ENCODE measurements around the gene ANKRD36B.
"Not testable (repeated sequence)": the region's sequence is repeated elsewhere in the genome, so short reads cannot be mapped to it uniquely, and the experiment has no call there.

The ANKRD36B gene

GRCh38 chr2:97589598-97590510, at the start of gene ANKRD36B:
ANKRD36B (minus strand) TSS chr2:97589877; CDS start chr2:97589685, 192 bp downstream.
- not testable (repeated sequence) for DNase-seq (ENCODE audit: low read depth, low spot score)

DNA sequence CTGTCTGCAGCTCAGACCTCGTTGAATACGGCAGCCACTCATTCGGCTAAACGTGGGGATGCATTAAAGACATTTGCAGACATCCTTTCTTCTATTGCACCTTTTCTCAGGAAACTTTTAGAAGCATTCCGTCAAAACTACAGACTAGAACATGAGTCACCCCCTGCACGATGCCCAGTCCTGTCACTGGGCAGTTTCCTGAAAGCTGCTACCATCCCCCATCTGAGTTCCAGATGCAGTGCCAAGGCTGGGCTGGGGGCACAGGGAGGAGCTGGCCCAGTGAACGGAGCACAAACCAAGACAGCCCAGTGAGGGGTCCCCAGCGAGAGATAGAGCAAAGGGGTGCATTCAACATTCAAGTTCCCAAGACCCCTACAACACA, 36.4 kb upstream of the ANKRD36B start:
- not testable (repeated sequence) for DNase-seq (ENCODE audit: low read depth, low spot score)

GRCh38 chr2:97625354-97626048, 35.8 kb upstream of the ANKRD36B start:
- DNase-seq (ENCODE audit: low read depth, low spot score), result not testable (repeated sequence)

GRCh38 chr2:97622976-97623375, 33.3 kb upstream of the ANKRD36B start:
- not testable (repeated sequence) for DNase-seq (ENCODE audit: low read depth, low spot score)

GRCh38 chr2:97620492-97620891, 30.8 kb upstream of the ANKRD36B start:
- not testable (repeated sequence) for DNase-seq (ENCODE audit: low read depth, low spot score)

GRCh38 chr2:97618939-97619827, 29.5 kb upstream of the ANKRD36B start:
- DNase-seq (ENCODE audit: low read depth, low spot score), result not testable (repeated sequence)

- no peak for DNase-seq (ENCODE audit: low read depth, low spot score)
Observed at GRCh38 chr2:97617911-97618310, 28.2 kb upstream of the ANKRD36B start.

DNA sequence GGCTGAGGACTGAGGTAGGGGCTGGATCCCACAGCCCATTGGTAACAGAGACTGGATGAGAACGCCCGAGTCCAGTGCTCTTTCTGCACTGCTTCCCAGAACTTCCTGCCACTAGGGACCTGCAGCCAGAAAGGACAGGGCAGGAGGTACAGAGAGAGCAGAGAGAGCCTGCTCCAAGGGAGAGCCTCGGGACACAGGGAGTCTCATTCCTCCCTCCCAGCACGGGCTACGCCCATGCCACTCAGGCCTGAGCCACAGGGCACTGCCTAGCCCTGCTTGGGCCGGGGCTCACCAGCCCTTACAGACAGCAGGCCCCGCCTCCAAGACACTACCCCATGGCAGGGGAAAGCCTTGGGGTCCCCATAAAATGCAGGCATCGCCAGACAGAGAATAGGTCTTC, 26.1 kb upstream of the ANKRD36B start:
- not testable (repeated sequence) for DNase-seq (ENCODE audit: low read depth, low spot score)

DNA sequence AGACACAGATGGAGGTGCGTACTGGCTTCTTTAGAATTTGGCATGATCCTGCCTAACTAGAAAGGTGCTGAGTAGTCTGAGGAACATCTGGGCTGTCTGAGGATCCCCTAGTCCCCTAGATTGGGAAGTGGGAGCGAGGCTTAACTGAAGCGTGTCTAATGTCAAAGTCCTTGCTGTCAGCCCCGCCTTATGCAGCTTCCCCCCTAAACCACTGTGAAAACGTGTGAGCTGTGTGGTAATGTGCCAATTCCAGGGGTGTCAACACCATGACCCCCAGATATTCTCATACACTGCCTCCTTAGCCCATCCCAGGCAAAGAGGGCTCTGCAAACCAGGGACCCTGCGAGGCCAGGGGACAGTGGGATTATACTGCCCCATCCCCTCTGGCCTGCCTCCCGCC, 22.2 kb upstream of the ANKRD36B start:
- DNase-seq (ENCODE audit: low read depth, low spot score), result not testable (repeated sequence)

DNA sequence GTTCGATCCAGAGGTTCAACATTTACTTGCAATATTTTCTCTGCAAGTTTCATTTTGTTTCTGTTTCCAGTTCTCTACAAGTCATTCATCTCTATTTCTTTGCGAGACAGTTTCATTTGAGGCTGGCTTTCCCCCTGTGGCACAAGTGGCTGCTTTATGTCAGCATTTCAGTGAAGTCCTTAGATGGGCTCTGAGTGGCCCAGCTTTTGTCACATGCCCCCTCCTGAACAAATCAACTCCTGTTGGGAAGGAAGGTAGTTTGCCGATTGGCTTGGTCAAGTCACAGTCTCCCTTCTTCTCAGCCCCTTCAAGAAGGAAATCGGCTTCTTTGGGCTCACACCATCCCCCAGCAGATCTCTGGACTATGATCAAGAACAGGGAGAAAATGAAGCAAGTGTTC, 19.1 kb upstream of the ANKRD36B start:
- DNase-seq (ENCODE audit: low read depth, low spot score), result not testable (repeated sequence)

DNA sequence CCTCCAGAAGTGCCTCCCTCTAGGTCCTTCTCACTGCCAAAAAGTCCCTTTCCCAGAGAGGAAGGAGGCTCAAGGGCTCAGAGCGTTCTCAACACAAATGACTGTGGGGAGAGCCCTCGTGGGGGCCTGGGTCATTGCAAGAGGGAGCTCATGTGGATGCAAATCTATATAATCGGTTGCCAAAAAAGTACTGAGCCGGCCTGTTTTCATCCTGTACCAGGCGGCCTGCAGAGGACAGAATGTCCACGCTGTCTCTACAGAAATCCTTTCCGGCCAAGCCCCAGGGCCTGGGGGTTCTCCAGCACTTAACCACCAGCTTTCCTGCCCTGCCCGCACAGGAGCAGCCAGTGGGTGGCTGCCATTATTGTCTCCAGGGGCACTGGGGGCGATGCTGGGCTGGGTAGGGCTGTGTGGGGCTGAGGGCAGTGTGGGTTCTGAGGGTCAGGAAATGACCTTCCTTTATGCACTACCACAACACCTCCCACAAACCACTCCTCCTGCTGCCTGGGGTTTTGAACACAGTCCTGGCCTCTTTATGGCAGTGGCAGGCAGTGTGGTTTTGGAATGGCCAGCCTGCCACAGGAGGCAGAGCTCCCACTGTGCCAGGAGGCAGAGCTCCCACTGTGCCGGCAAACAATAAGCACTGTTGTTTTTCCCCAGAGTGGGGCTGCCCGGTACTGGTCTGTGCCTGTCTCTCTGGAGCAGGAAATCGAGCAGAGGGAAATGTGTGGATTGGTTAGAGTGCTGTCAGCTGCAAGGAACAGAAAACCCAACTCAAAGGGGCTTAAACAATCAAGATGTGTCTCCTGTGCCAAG, 16.1 kb upstream of the ANKRD36B start:
- DNase-seq (ENCODE audit: low read depth, low spot score), result not testable (repeated sequence)

GRCh38 chr2:97605109-97605508, 15.4 kb upstream of the ANKRD36B start:
- not testable (repeated sequence) for DNase-seq (ENCODE audit: low read depth, low spot score)

GRCh38 chr2:97601537-97601936, 11.9 kb upstream of the ANKRD36B start:
- not testable (repeated sequence) for DNase-seq (ENCODE audit: low read depth, low spot score)

GRCh38 chr2:97596180-97596579, 6.5 kb upstream of the ANKRD36B start:
- DNase-seq (ENCODE audit: low read depth, low spot score), result not testable (repeated sequence)

GRCh38 chr2:97593520-97593919, 3.8 kb upstream of the ANKRD36B start:
- not testable (repeated sequence) for DNase-seq (ENCODE audit: low read depth, low spot score)

- not testable (repeated sequence) for DNase-seq (ENCODE audit: low read depth, low spot score)
Observed at GRCh38 chr2:97590515-97591394, 1.1 kb upstream of the ANKRD36B start.

DNA sequence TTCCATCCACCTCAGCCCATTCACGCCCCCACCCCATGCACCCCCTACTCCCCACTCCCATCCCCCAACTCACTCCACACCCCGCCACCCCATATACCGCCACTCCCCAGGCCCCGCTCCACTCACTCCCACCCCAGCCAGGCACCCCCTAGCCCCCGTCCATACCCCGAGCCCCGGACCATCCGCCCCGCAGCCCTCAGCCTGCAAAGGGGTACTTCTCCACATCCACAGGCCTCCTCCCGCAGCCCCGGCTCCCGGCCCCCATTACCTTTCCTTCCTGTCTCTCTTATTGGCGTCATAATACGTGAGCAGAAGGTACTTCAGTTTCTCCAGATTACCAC, 450 bp downstream of the ANKRD36B start:
- DNase-seq (ENCODE audit: low read depth, low spot score), result not testable (repeated sequence)

DNA sequence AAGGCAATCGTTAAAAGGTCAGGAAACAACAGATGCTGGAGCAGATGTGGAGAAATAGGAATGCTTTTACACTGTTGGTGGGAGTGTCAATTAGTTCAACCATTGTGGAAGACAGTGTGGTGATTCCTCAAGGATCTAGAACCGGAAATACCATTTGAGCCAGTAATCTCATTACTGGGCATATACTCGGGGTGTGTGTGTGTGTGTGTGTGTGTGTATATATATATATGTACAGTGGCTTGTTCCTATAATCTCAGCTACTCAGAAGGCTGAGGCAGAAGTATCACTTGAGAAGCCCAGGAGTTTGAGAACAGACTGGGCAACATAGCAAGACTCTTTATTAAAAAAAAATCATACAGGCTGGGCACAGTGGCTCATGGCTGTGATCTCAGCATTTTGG, 24.0 kb downstream of the ANKRD36B start:
- DNase-seq (ENCODE audit: low read depth, low spot score), result not testable (repeated sequence)

GRCh38 chr2:97552406-97552805, 37.3 kb downstream of the ANKRD36B start:
- DNase-seq (ENCODE audit: low read depth, low spot score), result not testable (repeated sequence)

GRCh38 chr2:97550498-97550897, 39.2 kb downstream of the ANKRD36B start:
- DNase-seq (ENCODE audit: low read depth, low spot score), result not testable (repeated sequence)

All from iPS DF 19.7 (cell line).